Effector memory CD8-positive, alpha-beta T cell (primary cell): Measurements from ENCODE around the gene ILRUN.
A peak's percentile ranks its signal among the peaks of the same experiment; 100 is the strongest.
"Not testable (repeated sequence)": the region's sequence is repeated elsewhere in the genome, so short reads cannot be mapped to it uniquely, and the experiment has no call there.

ENCODE experiments used
- ATAC-seq: fragments of 150-1000 bp; cut with Tn5 transposase; replicated peaks from 2 replicates; pipeline ENCODE4 v1.10.0; 2021; ENCODE audit warnings: mild to moderate bottlenecking, moderate library complexity
- DNase-seq, 3 experiments: peaks; one replicate each; pipeline ENCODE4 v3.0.0; 2021
- H3K27ac Mint-ChIP-seq, 2 donors: one replicate each; pipeline ENCODE4 v1.8.0; 2022; ENCODE audit warnings: mild to moderate bottlenecking in 2 of 2, mixed read lengths in 2 of 2, moderate library complexity in 2 of 2
- H3K27me3 Mint-ChIP-seq, 2 donors: one replicate each; pipeline ENCODE4 v1.8.0; 2022; ENCODE audit warnings: mixed read lengths in 2 of 2
- H3K36me3 Mint-ChIP-seq: one replicate; pipeline ENCODE4 v1.8.0; 2022; ENCODE audit warnings: mild to moderate bottlenecking, moderate library complexity, mixed read lengths; ENCODE audit not compliant: insufficient read depth
- H3K4me1 Mint-ChIP-seq, 2 donors: one replicate each; pipeline ENCODE4 v1.8.0; 2022; ENCODE audit warnings: low read depth in 2 of 2, mixed read lengths in 2 of 2
- H3K4me3 Mint-ChIP-seq, 2 donors: one replicate each; pipeline ENCODE4 v1.8.0; 2022; ENCODE audit warnings: mild to moderate bottlenecking in 2 of 2, mixed read lengths in 2 of 2, moderate library complexity in 2 of 2
- H3K9me3 Mint-ChIP-seq, 2 donors: one replicate each; pipeline ENCODE4 v1.8.0; 2022; ENCODE audit warnings: mixed read lengths in 2 of 2

ILRUN gene

GRCh38 chr6:34655876-34656377 lies 40.6 kb downstream of the ILRUN start:
- H3K9me3 Mint-ChIP-seq, DNase-seq, H3K27me3 Mint-ChIP-seq: not testable (repeated sequence)
- Mint-ChIP-seq H3K4me3 (peak overlapping the region; percentile 77 to 86), H3K27ac (peak overlapping the region; percentile 89 to 94), H3K36me3 (peaks cover 15% of the 10 kb centered on the region), H3K4me1 (peaks cover 26 to 46% of the 10 kb centered on the region in 2 donors)
- peak; percentile 33 for ATAC-seq

- no peak overlapping the region for H3K4me3 Mint-ChIP-seq
- DNase-seq = no peak
- peak overlapping the region; percentile 61 to 94 for H3K27ac Mint-ChIP-seq
- ATAC-seq = no peak
- peaks cover 26 to 46% of the 10 kb centered on the region in 2 donors for H3K4me1 Mint-ChIP-seq
- no peaks in the 10 kb centered on the region for H3K9me3 Mint-ChIP-seq
- peaks cover 15% of the 10 kb centered on the region for H3K36me3 Mint-ChIP-seq
- no peaks in the 10 kb centered on the region for H3K27me3 Mint-ChIP-seq
Measured at GRCh38 chr6:34654061-34654710, 42.4 kb downstream of the ILRUN start.

DNA sequence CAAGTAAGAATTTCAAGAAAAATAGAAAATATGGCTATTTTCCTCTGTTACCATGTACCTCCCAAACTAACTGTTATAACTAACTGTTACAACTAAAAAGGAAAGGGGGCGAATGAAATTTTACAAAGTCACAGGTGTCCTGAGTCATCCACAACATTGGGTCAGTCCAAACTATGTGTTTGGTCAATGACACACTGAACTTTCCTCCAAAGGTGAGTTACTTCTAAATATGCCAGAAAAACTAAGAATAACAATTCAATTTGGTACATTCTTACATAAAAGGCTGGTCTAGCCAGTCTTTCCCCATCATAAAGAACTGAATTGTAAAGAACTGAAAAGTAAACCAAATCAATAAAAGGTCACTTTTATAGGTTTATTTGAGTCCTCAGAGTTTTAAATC lies 44.3 kb downstream of the ILRUN start:
- Mint-ChIP-seq H3K27me3 (no peaks in the 10 kb centered on the region), H3K27ac (peak overlapping the region in 1 of 2 donors; percentile 52), H3K36me3 (peaks cover 15% of the 10 kb centered on the region), H3K4me3 (no peak overlapping the region), H3K4me1 (peaks cover 19 to 43% of the 10 kb centered on the region in 2 donors), H3K9me3 (no peaks in the 10 kb centered on the region)
- DNase-seq = no peak
- ATAC-seq = no peak

DNA sequence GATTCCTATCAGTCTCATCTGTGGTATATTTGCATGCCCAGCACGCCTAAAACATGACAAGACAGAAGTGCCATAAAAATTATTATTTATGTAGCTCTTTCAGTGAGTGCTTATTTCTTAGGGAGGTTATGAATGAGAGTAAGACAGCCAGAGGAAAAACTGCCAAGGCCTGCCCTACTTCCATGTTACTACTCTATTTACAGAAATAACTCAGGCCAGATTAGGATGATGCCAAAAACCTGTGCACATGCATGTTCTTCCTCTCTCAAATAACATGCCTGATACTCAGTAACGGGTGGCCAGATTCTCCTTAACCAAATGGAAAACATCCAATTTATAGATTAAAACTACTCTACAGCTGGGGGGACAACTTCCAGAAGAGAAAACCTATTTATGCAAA lies 45.7 kb downstream of the ILRUN start:
- Mint-ChIP-seq H3K4me1 (peaks cover 8 to 39% of the 10 kb centered on the region in 2 donors), H3K4me3 (no peak overlapping the region)

GRCh38 chr6:34650232-34650631 lies 46.3 kb downstream of the ILRUN start:
- H3K27me3 Mint-ChIP-seq, H3K27ac Mint-ChIP-seq, ATAC-seq, H3K9me3 Mint-ChIP-seq, H3K4me3 Mint-ChIP-seq, DNase-seq: not testable (repeated sequence)
- H3K4me1 Mint-ChIP-seq = peaks cover 2 to 36% of the 10 kb centered on the region in 2 donors
- H3K36me3 Mint-ChIP-seq = peaks cover 19% of the 10 kb centered on the region

More for the DNA sequence above, 45.7 kb downstream of the ILRUN start:
- no peaks in the 10 kb centered on the region for H3K9me3 Mint-ChIP-seq
- H3K36me3 Mint-ChIP-seq = peaks cover 19% of the 10 kb centered on the region
- H3K27me3 Mint-ChIP-seq = no peaks in the 10 kb centered on the region
- ATAC-seq (no peak), DNase-seq (no peak)
- H3K27ac Mint-ChIP-seq = no peak overlapping the region

GRCh38 chr6:34648806-34649205 lies 47.8 kb downstream of the ILRUN start:
- H3K4me3 Mint-ChIP-seq = no peak overlapping the region
- H3K27me3 Mint-ChIP-seq = no peaks in the 10 kb centered on the region
- DNase-seq (no peak), ATAC-seq (no peak)
- no peaks in the 10 kb centered on the region for H3K9me3 Mint-ChIP-seq
- peaks cover 1 to 35% of the 10 kb centered on the region in 2 donors for H3K4me1 Mint-ChIP-seq
- H3K27ac Mint-ChIP-seq = peak overlapping the region in 1 of 2 donors; percentile 77
- H3K36me3 Mint-ChIP-seq = peaks cover 17% of the 10 kb centered on the region
